Mesenchymal stem cell (in vitro differentiated cells and primary cell): ENCODE results near the gene VPS11.
"Not testable (repeated sequence)": the region's sequence is repeated elsewhere in the genome, so short reads cannot be mapped to it uniquely, and the experiment has no call there.

ENCODE experiments used
- DNase-seq: peaks from one replicate; pipeline ENCODE4 v3.0.0-alpha.2; 2013
- H2AFZ ChIP-seq: one replicate; pipeline ENCODE4 v1.6.1; 2013; ENCODE audit warnings: low read depth, mild to moderate bottlenecking, control low read depth, inconsistent platforms, low read length, moderate library complexity
- H2AK5ac ChIP-seq: 2 replicates; pipeline ENCODE4 v1.6.1; 2013; ENCODE audit warnings: low read length, moderate library complexity, mild to moderate bottlenecking, inconsistent platforms; ENCODE audit not compliant: severe bottlenecking
- H2BK120ac ChIP-seq: one replicate; pipeline ENCODE4 v1.6.1; 2013; ENCODE audit warnings: low read depth, mild to moderate bottlenecking, inconsistent platforms, low read length, moderate library complexity
- H2BK12ac ChIP-seq, 2 experiments: one replicate each; pipeline ENCODE4 v1.6.1; 2013; ENCODE audit warnings: inconsistent platforms in 2 of 2, low read length in 2 of 2, mild to moderate bottlenecking in 2 of 2, moderate library complexity in 2 of 2, control low read depth in 1 of 2
- H2BK15ac ChIP-seq: one replicate; pipeline ENCODE4 v1.6.1; 2013; ENCODE audit warnings: mild to moderate bottlenecking, low read depth, inconsistent platforms; ENCODE audit not compliant: poor library complexity, severe bottlenecking
- H2BK5ac ChIP-seq: 2 replicates; pipeline ENCODE4 v1.6.1; 2013; ENCODE audit warnings: low read depth, mild to moderate bottlenecking, low read length, control low read depth, inconsistent platforms; ENCODE audit not compliant: poor library complexity, severe bottlenecking
- H3K14ac ChIP-seq, 2 experiments: one replicate each; pipeline ENCODE4 v1.6.1; 2013; ENCODE audit warnings: inconsistent platforms in 2 of 2, low read length in 2 of 2, control low read depth in 1 of 2, mild to moderate bottlenecking in 1 of 2, moderate library complexity in 1 of 2
- H3K18ac ChIP-seq, 2 experiments: one replicate each; pipeline ENCODE4 v1.6.1; 2013; ENCODE audit warnings: inconsistent platforms in 2 of 2, low read length in 2 of 2, control low read depth in 1 of 2, low read depth in 1 of 2, mild to moderate bottlenecking in 1 of 2
- H3K23ac ChIP-seq, 2 experiments: one replicate each; pipeline ENCODE4 v1.6.1; 2013; ENCODE audit warnings: inconsistent platforms in 2 of 2, low read length in 2 of 2, mild to moderate bottlenecking in 2 of 2, moderate library complexity in 2 of 2, control low read depth in 1 of 2
- H3K27ac ChIP-seq: 2 replicates; pipeline ENCODE4 v1.5.1; 2013; ENCODE audit warnings: mild to moderate bottlenecking, moderate library complexity, low read length, control low read depth, inconsistent platforms; ENCODE audit not compliant: poor library complexity, severe bottlenecking
- H3K27me3 ChIP-seq, 2 experiments: 2 replicates each; pipeline versions ENCODE4 v1.6.1 to v1.7.0; 2013; ENCODE audit warnings: low read length in 2 of 2, mild to moderate bottlenecking in 2 of 2, moderate library complexity in 2 of 2, control low read depth in 1 of 2, inconsistent platforms in 1 of 2; ENCODE audit not compliant: control insufficient read depth in 1 of 2, insufficient read depth in 1 of 2
- H3K36me3 ChIP-seq, 2 experiments: 2 replicates each; pipeline versions ENCODE4 v1.6.1 to v1.7.0; 2013; ENCODE audit warnings: low read length in 2 of 2, control low read depth in 1 of 2, inconsistent platforms in 1 of 2, low read depth in 1 of 2, mild to moderate bottlenecking in 1 of 2; ENCODE audit not compliant: insufficient read depth in 2 of 2, control insufficient read depth in 1 of 2
- H3K4ac ChIP-seq, 2 experiments: one replicate each; pipeline ENCODE4 v1.6.1; 2013; ENCODE audit warnings: inconsistent platforms in 2 of 2, low read length in 2 of 2, mild to moderate bottlenecking in 2 of 2, moderate library complexity in 2 of 2, control low read depth in 1 of 2, low read depth in 1 of 2
- H3K4me1 ChIP-seq: 2 replicates; pipeline ENCODE4 v1.6.1; 2013; ENCODE audit warnings: low read depth, low read length, control low read depth; ENCODE audit not compliant: control insufficient read depth, insufficient read depth
- H3K4me2 ChIP-seq: 2 replicates; pipeline ENCODE4 v1.6.1; 2013; ENCODE audit warnings: low read length, mild to moderate bottlenecking, inconsistent platforms; ENCODE audit not compliant: poor library complexity, severe bottlenecking
- H3K4me3 ChIP-seq, 2 experiments: 2 replicates each; pipeline versions ENCODE4 v1.5.1 to v1.7.0; 2013; ENCODE audit warnings: low read length in 2 of 2, mild to moderate bottlenecking in 2 of 2, control low read depth in 1 of 2, low read depth in 1 of 2; ENCODE audit not compliant: insufficient read depth in 1 of 2
- H3K79me1 ChIP-seq: replicated peaks from 2 replicates; pipeline ENCODE4 v1.6.1; 2013; ENCODE audit warnings: mild to moderate bottlenecking, control low read depth, low read length, inconsistent platforms; ENCODE audit not compliant: poor library complexity, severe bottlenecking
- H3K9ac ChIP-seq: 2 replicates; pipeline ENCODE4 v1.7.0; 2013; ENCODE audit warnings: mild to moderate bottlenecking, low read length, moderate library complexity
- H3K9me3 ChIP-seq: 2 replicates; pipeline ENCODE4 v1.7.0; 2013; ENCODE audit warnings: mild to moderate bottlenecking, low read length; ENCODE audit not compliant: control insufficient read depth
- H4K8ac ChIP-seq: one replicate; pipeline ENCODE4 v1.6.1; 2013; ENCODE audit warnings: inconsistent platforms, mild to moderate bottlenecking, low read length, moderate library complexity
- H4K91ac ChIP-seq: one replicate; pipeline ENCODE4 v1.6.1; 2013; ENCODE audit warnings: mild to moderate bottlenecking, low read length, inconsistent platforms
- WGBS: methylation state at CpG from one replicate; pipeline ENCODE4 v1.1.7; 2013; ENCODE audit warnings: mixed read lengths; 5-methylcytosine and 5-hydroxymethylcytosine counted together

The VPS11 gene

DNA sequence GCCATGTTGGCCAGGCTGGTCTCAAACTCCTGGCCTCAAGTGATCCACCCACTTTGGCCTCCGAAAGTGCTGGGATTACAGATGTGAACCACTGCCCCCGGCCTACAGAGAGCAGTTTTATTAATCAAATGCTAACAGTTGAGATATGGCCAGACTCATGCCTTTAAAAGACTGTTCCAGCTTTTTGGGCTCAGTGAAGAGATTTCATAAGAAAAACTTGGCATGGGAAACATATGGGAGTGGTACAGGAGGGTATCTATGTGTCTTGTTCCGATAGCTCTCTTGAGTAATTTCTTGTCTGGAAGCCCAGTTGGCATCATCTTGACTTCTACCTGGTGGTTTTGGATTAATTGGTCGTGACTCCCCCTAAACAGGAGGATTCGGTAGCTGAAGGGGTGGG lies 28.7 kb upstream of the VPS11 start:
- Histone ChIP-seq H2AK5ac (no peak overlapping the region), H3K79me1 (no peaks in the 10 kb centered on the region), H3K4me1 (no peaks in the 10 kb centered on the region), H2BK5ac (no peak overlapping the region), H2BK12ac (no peak overlapping the region), H3K23ac (no peak overlapping the region), H3K27me3 (peaks cover 0 to 4% of the 10 kb centered on the region in 2 experiments), H2AFZ (no peak overlapping the region), H3K9me3 (no peaks in the 10 kb centered on the region), H4K8ac (no peak overlapping the region), H2BK120ac (no peak overlapping the region), H3K27ac (no peak overlapping the region), H3K4ac (no peak overlapping the region), H3K18ac (no peak overlapping the region), H3K36me3 (no peaks in the 10 kb centered on the region), H4K91ac (no peak overlapping the region), H3K14ac (no peak overlapping the region), H2BK15ac (no peak overlapping the region), H3K4me3 (no peak overlapping the region), H3K4me2 (no peak overlapping the region), H3K9ac (no peak overlapping the region)
- WGBS = 98% methylated on average over 5 of the region's 5 CpGs
- no peak for DNase-seq

DNA sequence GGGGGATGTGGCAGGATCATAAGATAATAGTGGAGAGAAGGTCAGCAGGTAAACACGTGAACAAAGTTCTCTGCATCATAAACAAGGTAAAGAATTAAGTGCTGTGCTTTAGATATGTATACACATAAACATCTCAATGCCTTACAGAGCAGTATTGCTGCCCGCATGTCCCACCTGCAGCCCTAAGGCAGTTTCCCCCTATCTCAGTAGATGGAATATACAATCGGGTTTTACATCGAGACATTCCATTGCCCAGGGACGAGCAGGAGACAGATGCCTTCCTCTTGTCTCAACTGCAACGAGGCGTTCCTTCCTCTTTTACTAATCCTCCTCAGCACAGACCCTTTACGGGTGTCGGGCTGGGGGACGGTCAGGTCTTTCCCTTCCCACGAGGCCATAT lies 28.1 kb upstream of the VPS11 start:
- H3K9me3 ChIP-seq, H2BK15ac ChIP-seq, H3K9ac ChIP-seq, H2BK12ac ChIP-seq, H3K27me3 ChIP-seq, H4K8ac ChIP-seq, H3K4me3 ChIP-seq, H2BK120ac ChIP-seq, H4K91ac ChIP-seq, H3K36me3 ChIP-seq, H2AFZ ChIP-seq, H3K18ac ChIP-seq, H3K4ac ChIP-seq, H3K27ac ChIP-seq, H3K4me2 ChIP-seq, H3K4me1 ChIP-seq, H2BK5ac ChIP-seq, H2AK5ac ChIP-seq, H3K23ac ChIP-seq, H3K79me1 ChIP-seq, H3K14ac ChIP-seq, DNase-seq: not testable (repeated sequence)
- 51% methylated on average over 10 of the region's 11 CpGs for WGBS

DNA sequence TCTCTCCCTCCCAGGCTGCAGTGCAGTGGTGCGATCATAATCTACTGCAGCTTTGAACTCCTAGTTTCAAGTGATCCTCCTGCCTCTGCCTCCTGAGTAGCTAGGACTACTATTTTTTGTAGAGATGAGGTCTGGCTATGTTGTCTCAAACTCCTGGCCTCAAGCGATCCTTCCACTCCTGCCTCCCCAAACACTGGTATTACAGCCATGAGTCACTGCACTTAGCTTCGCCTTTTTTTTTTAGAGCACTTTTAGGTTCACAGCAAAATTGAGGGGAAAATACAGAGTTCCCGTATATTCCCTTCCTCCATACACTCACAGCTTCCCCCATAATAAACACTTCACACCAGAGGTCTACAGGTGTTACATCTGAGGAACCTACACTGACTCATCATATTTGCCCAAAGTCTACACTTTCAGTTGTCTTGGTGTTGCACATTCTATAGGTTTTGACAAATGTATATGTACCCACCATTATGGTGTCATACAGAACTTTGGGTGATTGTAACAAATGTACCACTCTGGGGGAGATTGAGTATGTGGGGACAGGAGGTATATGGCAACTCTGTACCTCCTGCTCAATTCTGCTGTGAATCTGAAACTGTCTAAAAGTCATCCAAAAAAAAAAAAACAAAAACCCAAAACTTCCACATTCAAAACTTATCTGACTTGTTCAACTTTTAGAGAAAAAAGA lies 25.6 kb upstream of the VPS11 start:
- Histone ChIP-seq H3K27ac (no peak overlapping the region), H2BK5ac (no peak overlapping the region), H3K23ac (no peak overlapping the region), H3K9ac (no peak overlapping the region), H3K9me3 (no peaks in the 10 kb centered on the region), H4K91ac (no peak overlapping the region), H2BK15ac (no peak overlapping the region), H3K27me3 (peaks cover 0 to 4% of the 10 kb centered on the region in 2 experiments), H2BK120ac (no peak overlapping the region), H3K18ac (no peak overlapping the region), H3K4me3 (no peak overlapping the region), H2AK5ac (no peak overlapping the region), H2BK12ac (no peak overlapping the region), H3K4me1 (no peaks in the 10 kb centered on the region), H2AFZ (no peak overlapping the region), H3K4ac (no peak overlapping the region), H3K4me2 (no peak overlapping the region), H3K36me3 (peaks cover 26 to 28% of the 10 kb centered on the region in 2 experiments), H3K79me1 (no peaks in the 10 kb centered on the region), H3K14ac (no peak overlapping the region), H4K8ac (no peak overlapping the region)
- WGBS = 81% methylated on average over 3 of the region's 4 CpGs
- peak; percentile 9 for DNase-seq

DNA sequence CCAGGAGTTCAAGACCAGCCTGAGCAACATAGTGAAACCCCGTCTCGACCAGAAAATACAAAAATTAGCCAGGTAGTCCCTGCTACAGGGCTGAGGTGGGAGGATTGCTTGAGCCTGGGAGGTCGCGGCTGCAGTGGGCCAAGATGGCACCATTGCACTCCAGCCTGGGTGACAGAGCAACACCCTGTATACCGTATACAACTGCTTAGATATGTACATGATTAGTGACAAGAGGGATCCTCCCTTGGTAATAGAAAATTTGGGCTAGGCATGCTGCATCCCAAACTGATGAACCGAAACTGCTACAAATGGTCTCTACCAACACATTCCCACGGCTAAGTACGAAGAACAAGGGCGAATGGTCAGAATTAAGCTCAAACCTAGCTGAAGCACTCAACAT lies 24.7 kb upstream of the VPS11 start:
- WGBS = 94% methylated on average over 8 of the region's 9 CpGs
- no peak overlapping the region for H4K91ac ChIP-seq

More for the DNA sequence above, 24.7 kb upstream of the VPS11 start:
- H3K27ac ChIP-seq = no peak overlapping the region
- no peak overlapping the region for H3K14ac ChIP-seq
- no peak overlapping the region for H2BK15ac ChIP-seq
- H3K18ac ChIP-seq = no peak overlapping the region
- H3K79me1 ChIP-seq = no peaks in the 10 kb centered on the region
- no peak overlapping the region for H3K4me2 ChIP-seq
- H3K36me3 ChIP-seq = peaks cover 36 to 38% of the 10 kb centered on the region in 2 experiments
- H2AK5ac ChIP-seq = no peak overlapping the region
- no peak overlapping the region for H2BK12ac ChIP-seq
- no peaks in the 10 kb centered on the region for H3K9me3 ChIP-seq
- H3K4me3 ChIP-seq = no peak overlapping the region
- no peaks in the 10 kb centered on the region for H3K4me1 ChIP-seq
- no peak overlapping the region for H4K8ac ChIP-seq
- H3K4ac ChIP-seq = no peak overlapping the region
- H3K27me3 ChIP-seq = peaks cover 0 to 4% of the 10 kb centered on the region in 2 experiments
- H3K9ac ChIP-seq = no peak overlapping the region
- H3K23ac ChIP-seq = no peak overlapping the region
- no peak for DNase-seq
- no peak overlapping the region for H2BK5ac ChIP-seq
- no peak overlapping the region for H2AFZ ChIP-seq
- no peak overlapping the region for H2BK120ac ChIP-seq
